VCaP (cell line): ENCODE data around the gene CRISPLD2.

Source experiments
- H3K27ac ChIP-seq: fragments of 450-650 bp; 2 replicates; pipeline ENCODE4 v1.5.1; 2017
- CTCF ChIP-seq: fragments of 450-650 bp; conservative IDR thresholded peaks from 2 replicates; pipeline ENCODE4 v1.5.1; 2017; ENCODE audit warnings: mild to moderate bottlenecking, moderate library complexity

CRISPLD2 gene

GRCh38 chr16:84919708-84920107 is 99.9 kb downstream of the CRISPLD2 start:
- no peak overlapping the region for H3K27ac ChIP-seq
- TF ChIP-seq CTCF, result no peak

GRCh38 chr16:84920333-84920732 is 100.5 kb downstream of the CRISPLD2 start:
- H3K27ac ChIP-seq, result no peak overlapping the region
- no peak for TF ChIP-seq CTCF

- H3K27ac ChIP-seq, result no peak overlapping the region
- no peak for TF ChIP-seq CTCF
Observed at GRCh38 chr16:84922351-84923120, 102.8 kb downstream of the CRISPLD2 start.

- H3K27ac ChIP-seq, result no peak overlapping the region
- no peak for TF ChIP-seq CTCF
Observed at GRCh38 chr16:84924331-84925091, 104.7 kb downstream of the CRISPLD2 start.

- no peak for TF ChIP-seq CTCF
Observed at GRCh38 chr16:84925092-84925772, 105.4 kb downstream of the CRISPLD2 start.

GRCh38 chr16:84925773-84926372 is 106.1 kb downstream of the CRISPLD2 start:
- TF ChIP-seq CTCF, result no peak
- H3K27ac ChIP-seq, result no peak overlapping the region

More at GRCh38 chr16:84925092-84925772, 105.4 kb downstream of the CRISPLD2 start:
- H3K27ac ChIP-seq, result no peak overlapping the region

- no peak for TF ChIP-seq CTCF
- H3K27ac ChIP-seq, result no peak overlapping the region
Observed at GRCh38 chr16:84926462-84926861, 106.7 kb downstream of the CRISPLD2 start.
